HG03139 (cell line): ENCODE data around the gene KRT7.
"Not testable (repeated sequence)": the region's sequence is repeated elsewhere in the genome, so short reads cannot be mapped to it uniquely, and the experiment has no call there.

Source experiments
- ATAC-seq: cut with Tn5 transposase; IDR thresholded peaks from one replicate; pipeline ENCODE4 v1.9.1; 2021; ENCODE audit not compliant: unreplicated experiment

KRT7 gene

DNA sequence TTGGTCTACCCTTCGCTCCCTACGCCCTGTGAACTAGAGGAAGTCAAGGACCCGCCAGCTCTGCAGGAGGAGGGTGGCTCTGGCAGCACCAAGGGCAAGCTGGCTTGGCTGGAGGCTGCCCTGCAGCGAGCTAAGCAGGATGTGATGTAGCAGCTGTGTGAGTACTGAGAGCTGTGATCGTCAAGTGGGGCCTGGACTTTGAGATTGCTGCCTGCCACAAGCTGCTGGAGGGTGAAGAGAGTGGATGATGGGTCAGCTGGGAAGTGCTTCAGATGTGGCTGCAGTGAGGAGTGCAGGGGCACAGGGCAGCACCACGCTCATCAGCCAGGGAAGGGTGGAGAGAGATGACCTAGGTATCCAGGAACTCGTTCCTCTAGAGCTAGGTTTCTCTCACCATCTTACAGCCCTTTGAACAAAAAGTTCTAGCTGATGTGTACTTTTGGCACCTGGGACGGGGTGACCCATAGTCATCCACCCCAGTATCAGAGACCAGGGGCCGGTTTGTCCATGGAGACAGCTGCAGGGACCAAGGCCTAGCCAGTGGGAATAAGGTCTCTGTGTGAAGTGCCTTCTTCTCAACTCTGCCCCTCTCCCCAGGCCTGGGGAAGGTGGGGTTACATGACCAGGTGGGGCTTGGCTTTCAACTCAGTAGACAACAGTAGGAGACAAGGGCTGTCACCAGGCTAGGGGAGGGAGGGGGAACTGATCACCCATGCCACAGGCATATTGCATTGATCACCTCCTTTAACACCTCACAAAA, 44.6 kb downstream of the KRT7 start:
- ATAC-seq: no peak

DNA sequence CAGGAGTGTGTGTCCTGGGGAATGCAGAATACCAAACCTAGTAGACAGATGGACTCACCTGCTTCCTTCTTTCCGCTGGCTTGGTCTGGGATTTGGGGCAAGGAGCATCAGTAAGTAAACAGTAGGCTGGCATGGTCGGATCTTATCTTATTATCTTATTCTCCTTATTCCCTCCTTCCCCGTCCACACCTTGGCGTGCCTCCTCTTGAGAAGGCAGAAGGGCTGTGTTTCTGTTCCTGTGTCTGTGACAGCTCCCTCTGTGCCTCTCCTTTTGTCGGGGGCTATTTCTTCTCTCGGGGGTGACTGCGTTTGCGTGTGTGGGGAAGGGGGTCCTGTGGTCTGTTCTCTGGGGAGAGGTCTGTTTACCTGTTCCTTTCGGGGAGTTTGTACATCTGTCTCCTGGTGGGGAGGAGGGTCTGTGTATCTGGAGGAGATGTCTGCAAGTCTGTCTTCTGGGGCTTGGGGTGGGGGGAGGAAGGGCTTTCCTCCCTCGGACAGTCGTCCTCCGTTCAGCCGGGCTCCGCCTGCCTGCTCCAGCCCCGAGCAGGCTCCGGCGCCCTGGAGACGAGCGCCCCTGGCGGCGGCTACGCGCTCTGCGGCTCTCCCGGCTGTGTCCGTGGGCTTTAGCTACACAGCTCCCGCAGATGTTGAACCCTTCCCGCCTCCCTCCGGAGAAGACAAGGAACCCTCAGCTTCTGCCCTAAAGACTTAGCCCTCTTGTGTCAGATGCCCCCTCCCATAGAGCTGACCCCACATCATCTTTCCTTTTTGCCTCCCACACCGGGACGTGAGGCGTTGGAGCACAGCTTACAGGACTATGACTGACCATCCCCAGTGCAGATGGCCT, 45.8 kb downstream of the KRT7 start:
- peak; percentile 60 for ATAC-seq

DNA sequence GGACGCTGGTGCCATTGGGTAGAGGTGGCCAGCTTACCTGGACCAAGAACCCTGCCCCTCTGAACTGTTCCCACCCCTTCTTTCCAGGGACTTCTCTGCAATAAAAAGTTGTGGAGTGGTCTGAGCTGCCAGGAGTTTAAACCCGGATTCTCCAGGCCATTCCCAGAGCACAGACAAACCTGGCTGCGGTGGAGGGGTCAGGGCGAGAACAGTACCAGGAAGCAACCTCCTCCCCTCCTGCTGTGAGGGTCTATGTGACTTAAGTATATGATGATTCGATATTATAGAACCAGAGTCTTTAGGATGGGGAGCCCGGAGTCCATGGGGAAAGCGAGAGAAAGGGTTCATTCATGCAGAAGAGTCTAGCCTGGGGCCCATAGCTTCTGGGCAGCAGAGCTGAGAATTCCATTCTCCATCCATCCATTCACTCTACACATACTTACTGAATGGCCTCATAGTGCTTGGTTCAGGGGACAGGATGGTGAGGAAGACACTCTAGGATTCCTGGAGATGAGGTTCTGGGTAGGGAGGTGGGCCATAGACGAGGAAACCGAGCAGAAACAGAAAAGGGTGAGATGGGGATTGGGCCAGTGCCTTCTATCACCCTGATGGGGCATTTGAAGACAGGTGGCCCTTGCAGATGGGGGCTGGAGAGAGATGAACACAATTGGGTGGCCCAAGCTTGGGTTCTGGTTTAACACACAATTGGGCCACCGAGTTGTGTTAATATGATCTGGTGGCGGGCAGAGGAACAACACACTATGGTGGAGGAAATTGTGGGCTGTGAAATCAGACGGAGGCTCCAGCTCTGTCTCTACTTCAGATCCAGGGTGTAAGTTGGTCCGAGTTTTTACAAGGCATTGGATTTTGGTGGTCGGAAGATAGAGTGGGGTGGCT, 46.6 kb downstream of the KRT7 start:
- no peak for ATAC-seq

DNA sequence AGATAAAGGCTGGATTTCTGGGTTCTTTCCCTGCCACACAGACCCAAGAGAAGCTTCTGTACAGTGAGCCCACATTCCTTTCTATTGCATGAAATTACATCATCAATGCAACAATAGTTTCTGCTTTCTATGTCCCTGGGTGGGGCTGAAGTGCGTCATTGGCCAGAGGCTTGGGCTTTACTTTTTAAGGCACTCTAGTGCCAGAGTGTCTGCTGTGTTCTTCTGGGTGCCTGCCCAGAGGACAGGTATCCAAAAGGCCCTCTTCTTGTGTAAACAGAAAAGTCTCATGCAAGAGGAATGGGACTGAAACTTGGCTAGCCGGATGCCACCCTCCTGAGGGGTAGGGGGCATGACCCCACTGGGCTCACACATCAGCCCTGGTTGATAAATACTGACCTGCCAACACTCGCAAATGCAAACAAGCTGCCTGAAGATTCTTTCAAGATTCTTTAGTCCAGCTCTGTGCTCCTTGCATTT, 47.3 kb downstream of the KRT7 start:
- ATAC-seq: no peak

- ATAC-seq: no peak
Measured at GRCh38 chr12:52280796-52281560, 47.9 kb downstream of the KRT7 start.

- ATAC-seq: no peak
Measured at GRCh38 chr12:52284562-52285171, 51.6 kb downstream of the KRT7 start.

DNA sequence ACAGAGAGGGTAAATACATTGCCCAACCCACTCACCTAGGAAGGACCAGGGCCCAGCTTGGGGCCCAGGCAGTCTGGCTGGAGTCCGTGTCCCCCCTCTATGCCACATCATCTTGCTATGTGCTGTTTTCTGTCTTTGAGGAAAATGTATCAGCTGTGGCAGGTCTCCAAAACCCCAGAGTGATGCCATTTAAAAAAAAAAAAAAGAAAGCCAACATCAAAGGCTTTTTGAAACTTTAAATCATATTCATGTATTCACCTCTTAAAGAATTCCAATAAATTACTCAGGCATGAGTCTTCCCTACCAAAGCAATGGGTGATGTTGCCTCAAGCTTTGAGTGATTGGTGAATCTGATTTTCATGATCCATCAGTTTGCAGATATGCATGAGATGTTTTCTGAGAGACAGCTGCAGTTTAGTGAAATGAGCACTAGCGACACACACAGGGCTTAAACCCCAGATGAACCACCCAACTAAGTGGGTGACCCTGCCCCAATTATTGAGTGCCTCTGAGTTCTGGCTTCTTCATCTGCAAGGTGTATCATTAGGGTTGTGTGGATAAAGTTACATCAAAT, 52.2 kb downstream of the KRT7 start:
- no peak for ATAC-seq

- ATAC-seq: no peak
Measured at GRCh38 chr12:52285851-52286530, 52.9 kb downstream of the KRT7 start.

- not testable (repeated sequence) for ATAC-seq
Measured at GRCh38 chr12:52286857-52287785, 54.1 kb downstream of the KRT7 start.

DNA sequence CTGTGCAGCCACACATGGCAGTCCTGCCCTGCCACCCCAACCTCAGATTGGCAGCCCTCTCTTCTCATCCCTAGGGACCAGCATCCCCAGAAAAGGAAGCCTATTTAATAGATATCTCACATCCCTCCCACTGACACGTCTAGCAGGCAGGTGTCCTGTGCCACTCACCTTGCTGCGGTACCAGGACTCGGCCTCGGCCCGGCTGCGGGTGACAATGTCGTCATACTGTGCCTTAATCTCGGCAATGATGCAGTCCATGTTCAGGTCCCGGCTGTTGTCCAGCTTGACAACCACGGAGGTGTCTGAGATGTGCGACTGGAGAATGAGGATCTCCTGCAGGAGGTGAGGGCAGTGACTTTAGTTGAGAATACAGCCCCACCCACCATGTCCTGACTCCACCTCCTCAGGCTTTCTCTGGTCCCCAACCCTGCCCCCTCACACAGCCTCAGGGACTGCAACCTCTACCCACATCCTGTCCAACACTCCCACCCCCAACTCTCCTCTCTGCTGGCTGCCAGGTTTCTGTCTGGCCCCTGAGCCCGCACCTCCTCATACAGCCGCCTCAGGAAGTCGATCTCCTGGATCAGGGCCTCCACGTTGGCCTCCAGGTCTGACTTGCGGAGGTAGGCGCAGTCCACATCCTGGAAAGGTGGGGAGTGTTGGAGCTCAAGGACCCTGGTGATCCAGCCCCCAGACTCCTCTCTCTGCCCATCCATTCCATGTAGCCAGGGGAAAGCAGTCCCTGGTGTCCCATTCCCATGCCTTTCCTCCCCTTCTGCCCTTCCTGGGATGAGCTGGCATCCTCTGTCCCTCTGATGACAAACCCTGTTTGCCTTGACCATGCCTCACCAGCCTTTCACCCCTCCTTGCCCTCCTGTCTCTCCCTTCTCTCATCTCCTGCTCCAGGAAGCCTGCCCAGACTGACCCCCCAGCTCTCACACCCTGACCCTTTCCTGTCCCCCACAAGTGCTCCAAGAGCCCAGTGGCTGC, 55.1 kb downstream of the KRT7 start:
- ATAC-seq: peak; percentile 84

GRCh38 chr12:52290483-52291134, 57.6 kb downstream of the KRT7 start:
- ATAC-seq: not testable (repeated sequence)

- ATAC-seq: no peak
Measured at GRCh38 chr12:52291267-52291935, 58.4 kb downstream of the KRT7 start, which contains the start of gene KRT81. Gene KRT81 (minus strand): TSS chr12:52291534. CDS start chr12:52291465, 69 bp downstream.

GRCh38 chr12:52293926-52294325, 60.9 kb downstream of the KRT7 start:
- ATAC-seq: no peak

DNA sequence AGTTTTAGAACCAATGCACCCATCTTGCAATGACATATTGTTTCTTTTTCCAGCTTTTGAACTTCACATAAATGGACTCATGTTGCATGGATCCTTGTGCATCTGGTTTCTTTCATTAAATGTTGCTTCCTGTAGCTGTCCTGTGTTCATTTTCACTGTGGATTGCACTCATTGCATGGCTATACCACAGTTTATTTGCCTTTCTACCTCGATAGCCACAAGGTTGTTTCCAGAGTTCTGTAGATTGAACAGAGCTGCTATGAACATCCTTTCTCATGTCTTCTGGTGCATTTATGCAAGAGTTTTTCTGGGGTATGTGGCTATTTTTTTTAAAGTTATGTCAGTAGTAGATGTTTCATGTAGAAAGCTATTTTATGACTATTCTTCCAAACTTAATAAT, 61.8 kb downstream of the KRT7 start:
- ATAC-seq: no peak

GRCh38 chr12:52295663-52296062, 62.6 kb downstream of the KRT7 start:
- ATAC-seq: no peak
